HG02623 (cell line): ENCODE results near the gene TXNDC16.
"Not testable (repeated sequence)": the region's sequence is repeated elsewhere in the genome, so short reads cannot be mapped to it uniquely, and the experiment has no call there.

ENCODE experiments used
- ATAC-seq: cut with Tn5 transposase; IDR thresholded peaks from one replicate; pipeline ENCODE4 v1.9.1; 2021; ENCODE audit warnings: moderate library complexity; ENCODE audit not compliant: unreplicated experiment

TXNDC16 gene

DNA sequence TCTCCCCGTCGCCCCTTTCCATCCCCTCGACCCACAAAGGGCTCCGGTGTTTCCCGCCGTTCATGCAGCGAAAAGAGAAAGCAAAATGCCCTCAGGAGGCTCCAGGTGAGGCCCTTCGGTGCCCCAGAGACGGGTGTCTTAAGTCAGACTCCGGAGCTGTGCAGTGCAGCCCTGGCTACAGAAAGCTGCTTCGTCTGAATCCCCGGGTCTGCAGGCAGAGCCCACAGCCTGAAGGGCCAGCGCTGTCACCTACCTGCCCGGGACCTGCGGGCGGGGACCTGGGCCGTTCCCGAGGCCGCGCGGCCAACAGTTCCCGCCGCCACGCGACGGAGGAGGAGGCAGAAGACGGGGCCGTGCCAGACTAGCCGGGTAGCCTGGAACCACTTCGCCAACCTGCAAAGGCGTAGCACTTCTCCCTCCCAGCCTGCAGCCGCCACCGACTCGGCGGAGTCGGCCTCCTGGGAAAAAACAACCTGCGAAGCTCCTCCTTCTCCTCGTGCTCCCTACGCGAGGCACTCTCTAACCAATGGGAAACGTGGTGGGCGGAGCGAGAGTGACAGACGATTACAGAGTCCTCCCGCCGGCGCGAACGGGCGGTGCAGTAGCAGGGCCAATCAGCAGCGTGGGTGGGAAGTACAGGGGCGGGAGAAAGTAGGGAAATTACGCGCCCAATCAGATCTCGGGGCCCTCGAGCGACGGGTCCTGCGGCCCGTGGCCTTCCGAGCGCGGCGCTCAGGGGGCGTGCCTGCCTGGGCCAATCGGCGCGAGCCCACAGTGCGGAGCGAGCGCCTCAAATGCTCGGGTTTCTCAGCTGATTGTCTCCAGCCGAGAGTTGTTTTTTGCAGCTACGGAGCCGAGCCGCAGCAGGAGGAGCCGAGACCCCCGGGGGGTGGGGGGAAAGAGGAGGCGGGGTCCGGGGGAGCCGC is at the start of gene TXNDC16, which contains the start of gene GPR137C:
Gene TXNDC16 (minus strand): TSS at position 443 of the 926 bp plus-strand sequence. CDS start 8,948 bp downstream, outside the sequence.
Gene GPR137C (plus strand): TSS at position 774 of the 926 bp plus-strand sequence. CDS start 312 bp downstream, outside the sequence.
- peak; percentile 92 for ATAC-seq

DNA sequence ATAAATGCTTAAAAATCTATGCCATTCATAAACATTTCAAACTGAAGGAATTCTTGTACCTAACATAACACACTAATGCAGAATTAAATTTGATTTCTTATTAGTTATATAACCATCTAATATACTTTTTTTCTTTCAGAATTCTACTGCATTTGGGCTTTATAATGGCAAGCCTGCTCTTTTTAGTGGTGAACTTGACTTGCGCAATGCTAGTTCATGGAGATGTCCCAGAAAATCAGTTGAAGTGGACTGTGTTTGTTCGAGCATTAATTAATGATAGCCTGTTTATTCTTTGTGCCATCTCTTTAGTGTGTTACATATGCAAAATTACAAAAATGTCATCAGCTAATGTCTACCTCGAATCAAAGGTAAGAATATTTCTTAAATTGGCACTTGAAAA is 47.7 kb upstream of the TXNDC16 start:
- ATAC-seq: no peak

DNA sequence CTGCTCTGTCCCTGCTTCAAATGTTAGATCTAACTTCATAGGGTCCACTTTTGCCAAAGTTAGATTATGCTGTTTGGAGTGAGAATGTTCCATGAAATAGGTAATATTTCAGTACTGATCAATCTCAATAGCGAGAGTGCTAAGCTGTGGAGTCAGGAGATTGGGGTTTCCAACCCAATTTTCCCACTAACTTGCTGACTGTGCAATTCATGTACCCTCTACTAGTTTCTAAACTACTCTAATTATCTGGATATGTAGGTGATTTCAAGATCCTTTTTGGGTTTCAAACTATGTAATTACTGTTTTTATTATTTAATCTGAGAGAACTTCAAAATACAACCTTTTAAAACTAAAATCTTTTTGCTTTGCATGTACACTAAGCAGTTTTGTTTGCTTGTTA is 46.3 kb upstream of the TXNDC16 start:
- no peak for ATAC-seq

- no peak for ATAC-seq
Measured at GRCh38 chr14:52596861-52597260, 44.6 kb upstream of the TXNDC16 start.

- ATAC-seq: no peak
Measured at GRCh38 chr14:52596320-52596719, 44.0 kb upstream of the TXNDC16 start.

GRCh38 chr14:52590318-52590717 is 38.0 kb upstream of the TXNDC16 start:
- no peak for ATAC-seq

DNA sequence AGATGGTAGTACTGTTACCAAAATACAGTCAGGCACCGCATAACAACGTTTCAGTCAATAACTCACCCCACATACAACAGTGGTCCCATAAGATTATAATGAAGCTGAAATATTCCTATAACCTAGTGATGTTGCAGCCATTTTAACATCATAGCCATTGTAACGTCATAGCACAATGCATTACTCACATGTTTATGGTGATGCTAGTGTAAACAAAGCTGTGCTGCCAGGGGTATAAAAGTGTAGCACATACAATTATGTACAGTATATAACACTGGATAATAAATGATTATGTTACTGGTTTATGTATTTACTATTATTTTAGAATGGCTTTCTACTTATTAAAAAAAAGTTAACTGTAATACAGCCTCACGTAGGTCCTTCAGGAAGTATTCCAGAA is 37.3 kb upstream of the TXNDC16 start:
- no peak for ATAC-seq

DNA sequence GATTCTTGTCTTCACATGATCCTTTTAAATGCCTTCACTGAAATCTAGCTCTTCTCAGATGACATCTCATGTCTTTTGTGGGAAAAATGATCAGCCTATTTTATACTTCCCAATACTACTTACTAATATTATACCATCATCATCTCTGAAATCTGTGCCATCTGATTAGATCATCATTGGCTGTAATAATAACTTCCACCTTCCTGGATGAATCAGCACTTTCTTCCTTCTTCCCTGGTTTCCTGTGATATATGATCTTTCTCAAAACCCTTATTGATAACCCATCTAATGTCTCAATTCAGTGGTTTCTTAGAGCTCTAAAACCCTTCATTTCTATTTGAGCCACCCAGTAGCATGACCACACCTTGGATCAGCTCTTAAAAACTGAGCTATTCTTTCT is 31.2 kb upstream of the TXNDC16 start:
- ATAC-seq: no peak

GRCh38 chr14:52575858-52576257 is 23.6 kb upstream of the TXNDC16 start:
- ATAC-seq: no peak

DNA sequence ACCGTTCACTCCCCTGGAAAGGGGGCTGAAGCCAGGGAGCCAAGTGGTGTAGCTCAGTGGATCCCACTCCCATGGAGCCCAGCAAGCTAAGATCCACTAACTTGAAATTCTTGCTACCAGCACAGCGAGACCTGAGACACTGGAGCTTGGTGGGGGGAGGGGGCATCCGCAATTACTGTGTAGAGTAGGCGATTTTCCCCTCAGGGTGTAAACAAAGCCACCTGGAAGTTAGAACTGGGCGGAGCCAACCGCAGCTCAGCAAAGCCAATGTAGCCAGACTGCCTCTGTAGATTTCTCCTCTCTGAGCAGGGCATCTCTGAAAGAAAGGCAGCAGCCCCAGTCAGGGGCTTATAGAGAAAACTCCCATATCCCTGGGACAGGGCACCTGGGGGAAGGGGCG is 16.1 kb upstream of the TXNDC16 start:
- not testable (repeated sequence) for ATAC-seq

GRCh38 chr14:52563120-52563519 is 10.8 kb upstream of the TXNDC16 start:
- no peak for ATAC-seq

DNA sequence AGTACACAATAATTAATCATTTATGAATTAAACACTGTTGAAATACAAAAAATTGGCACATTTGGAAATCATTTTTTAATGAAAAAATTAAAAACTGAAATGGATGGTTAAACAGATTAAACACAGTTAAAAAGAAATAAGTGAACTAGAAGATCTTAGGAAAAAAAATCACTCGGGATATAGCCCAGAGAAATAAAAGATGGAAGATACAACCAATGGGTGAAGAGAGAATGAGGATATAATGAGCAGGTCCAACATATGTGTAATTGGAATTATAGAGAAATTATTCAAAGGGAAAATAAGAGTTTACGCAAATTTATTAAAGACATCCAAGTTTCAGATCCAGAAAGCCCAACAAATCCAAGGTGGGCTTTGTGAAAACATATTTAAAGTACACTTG is 6.4 kb upstream of the TXNDC16 start:
- no peak for ATAC-seq

GRCh38 chr14:52553671-52554575 is 1.6 kb upstream of the TXNDC16 start:
- no peak for ATAC-seq

DNA sequence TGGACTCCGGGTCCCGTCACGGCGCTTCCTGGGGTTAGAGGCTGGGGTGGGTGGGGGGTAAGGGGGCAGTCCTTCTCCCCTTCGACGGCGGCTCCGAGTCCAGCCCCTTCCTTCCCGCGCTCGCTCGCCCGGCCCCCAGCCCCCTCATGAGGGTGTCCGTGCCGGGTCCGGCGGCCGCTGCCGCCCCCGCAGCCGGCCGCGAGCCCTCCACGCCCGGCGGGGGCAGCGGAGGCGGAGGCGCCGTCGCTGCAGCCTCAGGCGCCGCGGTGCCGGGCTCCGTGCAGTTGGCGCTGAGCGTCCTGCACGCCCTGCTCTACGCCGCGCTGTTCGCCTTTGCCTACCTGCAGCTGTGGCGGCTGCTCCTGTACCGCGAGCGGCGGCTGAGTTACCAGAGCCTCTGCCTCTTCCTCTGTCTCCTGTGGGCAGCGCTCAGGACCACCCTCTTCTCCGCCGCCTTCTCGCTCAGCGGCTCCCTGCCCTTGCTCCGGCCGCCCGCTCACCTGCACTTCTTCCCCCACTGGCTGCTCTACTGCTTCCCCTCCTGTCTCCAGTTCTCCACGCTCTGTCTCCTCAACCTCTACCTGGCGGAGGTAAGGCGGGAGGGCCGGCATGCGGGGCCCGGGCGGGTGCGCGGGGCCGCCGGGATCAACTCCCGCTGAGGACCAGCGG is 831 bp upstream of the TXNDC16 start:
- ATAC-seq: peak; percentile 15

DNA sequence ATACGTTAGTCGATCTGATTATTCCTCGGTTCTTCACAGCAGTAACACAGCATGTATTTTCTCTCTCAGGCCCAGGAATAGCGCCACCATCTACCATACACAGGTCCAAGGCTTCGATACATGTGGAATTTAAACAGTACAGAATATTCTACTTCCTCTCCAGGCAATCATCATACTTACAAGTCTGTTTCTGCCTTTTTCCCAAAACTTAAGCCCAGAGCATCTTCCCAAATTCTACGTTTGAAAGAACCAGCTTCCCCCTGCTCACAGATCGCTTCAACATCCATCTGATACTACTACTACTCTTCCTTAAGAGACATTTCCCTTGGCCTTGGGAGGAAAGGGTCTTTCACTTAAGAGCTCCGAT is 626 bp downstream of the TXNDC16 start:
- no peak for ATAC-seq

GRCh38 chr14:52551205-52551604 is 1.1 kb downstream of the TXNDC16 start:
- no peak for ATAC-seq

- no peak for ATAC-seq
Measured at GRCh38 chr14:52550661-52551060, 1.6 kb downstream of the TXNDC16 start.

- no peak for ATAC-seq
Measured at GRCh38 chr14:52547526-52547925, 4.8 kb downstream of the TXNDC16 start.

- no peak for ATAC-seq
Measured at GRCh38 chr14:52547027-52547426, 5.3 kb downstream of the TXNDC16 start.

DNA sequence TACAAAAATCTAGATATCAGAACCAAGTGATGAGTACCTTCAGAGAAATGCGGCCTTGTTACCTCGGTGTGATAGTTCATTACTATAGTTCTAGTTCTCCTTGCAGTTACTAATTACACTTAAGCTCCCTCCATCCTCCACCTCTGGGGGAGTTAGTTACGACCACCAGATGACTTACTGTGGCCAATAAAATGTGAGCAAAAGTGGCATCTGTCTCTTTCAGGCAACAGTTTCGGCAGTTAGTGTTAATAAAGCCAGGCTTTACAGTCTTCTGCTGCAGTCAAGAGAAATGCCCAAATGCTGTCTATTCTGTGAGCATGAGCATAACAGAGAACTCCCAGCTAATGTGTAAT is 6.0 kb downstream of the TXNDC16 start:
- no peak for ATAC-seq
